Nephron progenitor cell (in vitro differentiated cells): ENCODE results near the gene PEA15.

ENCODE experiments used
- DNase-seq: peaks from one replicate; pipeline ENCODE4 v3.0.0; 2021
- H3K27ac Mint-ChIP-seq: 2 replicates; pipeline ENCODE4 v1.8.0; 2021; ENCODE audit warnings: mild to moderate bottlenecking, moderate library complexity, mixed read lengths
- H3K27me3 Mint-ChIP-seq: 2 replicates; pipeline ENCODE4 v1.8.0; 2021; ENCODE audit warnings: mild to moderate bottlenecking, low read depth, mixed read lengths; ENCODE audit not compliant: poor library complexity
- H3K36me3 Mint-ChIP-seq: 2 replicates; pipeline ENCODE4 v1.8.0; 2021; ENCODE audit warnings: low read depth, mixed read lengths
- H3K4me1 Mint-ChIP-seq: 2 replicates; pipeline ENCODE4 v1.8.0; 2021; ENCODE audit warnings: mixed read lengths
- H3K4me3 Mint-ChIP-seq: 2 replicates; pipeline ENCODE4 v1.8.0; 2021; ENCODE audit warnings: mild to moderate bottlenecking, moderate library complexity, mixed read lengths
- H3K9me3 Mint-ChIP-seq: 2 replicates; pipeline ENCODE4 v1.8.0; 2021; ENCODE audit warnings: mild to moderate bottlenecking, moderate library complexity, mixed read lengths
- TF ChIP-seq, protein P1 (sequence below): fragments of 200-600 bp; sonication (generic); IDR thresholded peaks from 2 replicates; pipeline ENCODE4 v1.5.0; 2021; ENCODE audit warnings: antibody characterized with exemption

The PEA15 gene

DNA sequence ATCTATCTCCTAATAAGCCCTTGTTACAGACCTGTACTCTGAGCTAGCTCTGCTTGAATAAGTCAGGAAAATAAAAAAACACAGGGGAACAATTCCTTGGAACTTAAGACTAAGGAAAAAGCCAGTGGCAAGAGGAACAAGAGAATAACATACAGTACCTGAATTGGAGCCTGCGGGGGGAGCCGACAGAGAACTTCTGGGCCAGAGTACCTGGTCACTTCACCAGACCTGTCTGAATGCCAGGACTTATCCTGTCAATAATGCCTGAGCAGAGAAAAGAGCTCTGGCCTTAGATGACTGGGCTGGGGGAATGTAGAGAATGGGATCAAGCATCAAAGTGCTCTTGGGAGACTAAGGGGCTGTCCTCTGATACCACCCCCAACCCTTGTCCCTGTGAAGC is 15.1 kb downstream of the PEA15 start:
- DNase-seq = no peak
- H3K27ac Mint-ChIP-seq = peak overlapping the region; percentile 60
- H3K4me3 Mint-ChIP-seq = no peak overlapping the region

DNA sequence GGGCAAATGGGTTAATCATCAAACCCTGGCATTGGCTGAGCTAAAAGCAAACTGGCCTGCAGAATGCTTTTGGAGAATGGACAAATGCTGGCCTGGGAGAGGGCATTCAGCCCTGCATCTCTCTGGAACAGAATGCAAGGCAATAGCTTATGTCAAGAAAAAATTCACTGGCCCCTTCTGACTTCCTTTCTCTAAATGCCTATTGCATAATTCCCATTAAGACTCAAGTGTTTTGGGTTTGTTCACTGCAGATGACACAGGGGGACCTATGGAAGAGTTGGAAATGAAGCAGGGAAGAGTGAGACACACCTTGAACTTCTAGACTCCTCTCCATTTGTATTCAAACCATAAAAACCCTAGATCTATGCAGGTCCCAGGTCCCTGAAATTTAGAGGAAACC is 15.9 kb downstream of the PEA15 start:
- no peak for DNase-seq
- H3K27me3 Mint-ChIP-seq = no peaks in the 10 kb centered on the region
- no peak overlapping the region for H3K4me3 Mint-ChIP-seq
- H3K9me3 Mint-ChIP-seq = no peaks in the 10 kb centered on the region
- H3K4me1 Mint-ChIP-seq = peaks cover 5% of the 10 kb centered on the region
- no peak overlapping the region for H3K27ac Mint-ChIP-seq
- TF ChIP-seq, protein P1, sequence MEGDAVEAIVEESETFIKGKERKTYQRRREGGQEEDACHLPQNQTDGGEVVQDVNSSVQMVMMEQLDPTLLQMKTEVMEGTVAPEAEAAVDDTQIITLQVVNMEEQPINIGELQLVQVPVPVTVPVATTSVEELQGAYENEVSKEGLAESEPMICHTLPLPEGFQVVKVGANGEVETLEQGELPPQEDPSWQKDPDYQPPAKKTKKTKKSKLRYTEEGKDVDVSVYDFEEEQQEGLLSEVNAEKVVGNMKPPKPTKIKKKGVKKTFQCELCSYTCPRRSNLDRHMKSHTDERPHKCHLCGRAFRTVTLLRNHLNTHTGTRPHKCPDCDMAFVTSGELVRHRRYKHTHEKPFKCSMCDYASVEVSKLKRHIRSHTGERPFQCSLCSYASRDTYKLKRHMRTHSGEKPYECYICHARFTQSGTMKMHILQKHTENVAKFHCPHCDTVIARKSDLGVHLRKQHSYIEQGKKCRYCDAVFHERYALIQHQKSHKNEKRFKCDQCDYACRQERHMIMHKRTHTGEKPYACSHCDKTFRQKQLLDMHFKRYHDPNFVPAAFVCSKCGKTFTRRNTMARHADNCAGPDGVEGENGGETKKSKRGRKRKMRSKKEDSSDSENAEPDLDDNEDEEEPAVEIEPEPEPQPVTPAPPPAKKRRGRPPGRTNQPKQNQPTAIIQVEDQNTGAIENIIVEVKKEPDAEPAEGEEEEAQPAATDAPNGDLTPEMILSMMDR = no peak
- H3K36me3 Mint-ChIP-seq = peaks cover 63% of the 10 kb centered on the region

More for the DNA sequence above, 15.1 kb downstream of the PEA15 start:
- Mint-ChIP-seq H3K36me3 (peaks cover 70% of the 10 kb centered on the region), H3K4me1 (peaks cover 5% of the 10 kb centered on the region), H3K27me3 (no peaks in the 10 kb centered on the region), H3K9me3 (no peaks in the 10 kb centered on the region)
- TF ChIP-seq, protein P1 = no peak

DNA sequence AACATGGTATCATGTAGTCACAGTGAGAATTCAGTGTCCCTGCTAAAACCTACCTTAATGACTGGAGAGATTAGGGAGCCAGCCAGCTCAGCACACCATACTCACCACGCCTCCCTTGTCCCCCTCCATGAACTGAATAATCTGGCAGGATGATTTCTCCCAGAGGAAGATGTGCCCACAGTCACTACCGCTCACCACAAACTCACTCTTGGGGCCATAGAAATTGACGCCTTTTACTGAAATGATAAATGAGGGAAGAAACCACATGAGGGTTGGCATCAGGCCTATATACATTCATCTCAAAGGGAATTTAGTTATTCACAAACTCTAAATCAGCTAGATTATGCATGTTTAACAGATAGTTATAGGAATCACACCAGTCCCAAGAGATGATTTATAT is 17.4 kb downstream of the PEA15 start:
- peaks cover 52% of the 10 kb centered on the region for H3K36me3 Mint-ChIP-seq
- DNase-seq = no peak
- peaks cover 5% of the 10 kb centered on the region for H3K4me1 Mint-ChIP-seq
- H3K27me3 Mint-ChIP-seq = no peaks in the 10 kb centered on the region
- TF ChIP-seq, protein P1 = no peak
- H3K9me3 Mint-ChIP-seq = no peaks in the 10 kb centered on the region
- peak overlapping the region; percentile 24 for H3K27ac Mint-ChIP-seq
- no peak overlapping the region for H3K4me3 Mint-ChIP-seq

GRCh38 chr1:160224606-160225005 is 19.4 kb downstream of the PEA15 start:
- Mint-ChIP-seq H3K36me3 (peaks cover 59% of the 10 kb centered on the region), H3K4me3 (no peak overlapping the region), H3K4me1 (peaks cover 5% of the 10 kb centered on the region), H3K27ac (no peak overlapping the region), H3K27me3 (no peaks in the 10 kb centered on the region), H3K9me3 (no peaks in the 10 kb centered on the region)
- TF ChIP-seq, protein P1 = no peak
- DNase-seq = no peak

DNA sequence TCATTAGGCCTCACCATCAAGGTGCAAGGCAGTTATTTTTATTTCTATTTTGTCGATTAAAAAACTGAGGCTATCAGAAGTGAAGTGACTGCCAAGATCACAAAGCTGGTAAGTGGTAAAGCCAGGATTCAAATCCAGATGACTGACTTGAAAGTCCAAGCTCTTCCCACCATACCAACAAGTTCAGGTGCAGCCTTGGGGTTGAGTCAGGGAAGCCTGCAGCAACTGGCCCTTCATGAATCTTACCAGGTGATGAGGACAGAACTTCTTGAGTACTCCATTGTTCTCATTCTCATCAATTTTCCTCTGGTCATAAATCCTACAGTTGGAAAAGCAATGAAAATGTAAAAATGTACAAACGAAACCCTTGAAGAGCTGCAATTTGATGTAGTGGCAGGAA is 20.2 kb downstream of the PEA15 start:
- Mint-ChIP-seq H3K9me3 (no peaks in the 10 kb centered on the region), H3K4me1 (no peaks in the 10 kb centered on the region), H3K4me3 (no peak overlapping the region), H3K27ac (no peak overlapping the region), H3K27me3 (no peaks in the 10 kb centered on the region), H3K36me3 (peaks cover 62% of the 10 kb centered on the region)
- TF ChIP-seq, protein P1 = no peak
- DNase-seq = no peak

DNA sequence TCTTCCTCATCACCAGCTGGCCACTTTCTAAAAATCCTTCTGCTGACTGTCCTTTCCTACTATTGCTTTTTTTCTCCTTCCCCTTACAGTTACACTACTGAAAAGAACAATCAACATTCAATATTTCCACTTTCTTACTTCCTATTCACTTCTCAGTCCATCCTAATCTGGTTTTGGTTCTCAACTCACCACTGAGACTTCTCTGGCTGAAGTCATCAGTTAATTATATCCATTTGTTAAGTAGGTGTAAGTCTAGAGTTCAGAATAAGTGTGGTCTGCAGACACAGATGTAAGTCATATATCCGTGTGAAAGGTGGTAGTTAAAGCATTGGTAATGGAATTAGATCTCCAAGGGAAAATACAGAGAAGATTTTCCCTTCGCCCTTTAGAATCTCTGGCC is 21.4 kb downstream of the PEA15 start:
- TF ChIP-seq, protein P1 = no peak
- Mint-ChIP-seq H3K27me3 (no peaks in the 10 kb centered on the region), H3K36me3 (peaks cover 65% of the 10 kb centered on the region), H3K4me3 (no peak overlapping the region), H3K9me3 (no peaks in the 10 kb centered on the region), H3K4me1 (no peaks in the 10 kb centered on the region), H3K27ac (no peak overlapping the region)
- DNase-seq = no peak
